Thoracic aorta (tissue), 2 donors: Measurements from ENCODE around the gene LRRC27. TPM values are rescaled to one million over a fixed set of nuclear protein-coding genes. Genes with fewer than 3 reads are reported as not detected.
"Not testable (repeated sequence)": the region's sequence is repeated elsewhere in the genome, so short reads cannot be mapped to it uniquely, and the experiment has no call there.

Experiments
- ATAC-seq: fragments of 150-250 bp; one replicate; pipeline ENCODE4 v1.8.0; 2017; ENCODE audit warnings: low read depth; ENCODE audit not compliant: insufficient number of reproducible peaks, low FRiP score
- DNase-seq: peaks from one replicate; pipeline ENCODE4 v3.0.0-alpha.2; 2020; ENCODE audit warnings: low spot score
- H3K27ac ChIP-seq, 2 donors: fragments of 200-600 bp; sonication (generic); 1 replicate in 1 of 2; 2 replicates in 1 of 2; pipeline ENCODE4 v1.5.1; 2016; ENCODE audit warnings: mild to moderate bottlenecking in 2 of 2, moderate library complexity in 2 of 2
- H3K27me3 ChIP-seq: fragments of 200-600 bp; sonication (generic); replicated peaks from 2 replicates; pipeline ENCODE4 v1.6.0; 2016; ENCODE audit warnings: mild to moderate bottlenecking; ENCODE audit not compliant: insufficient read depth
- H3K36me3 ChIP-seq: fragments of 200-600 bp; sonication (generic); one replicate; pipeline ENCODE4 v1.5.1; 2016
- H3K4me1 ChIP-seq, 2 donors: fragments of 200-600 bp; sonication (generic); 1 replicate in 1 of 2; 2 replicates in 1 of 2; pipeline versions ENCODE4 v1.5.1 to v1.6.0; 2016; ENCODE audit warnings: low read depth in 2 of 2, mild to moderate bottlenecking in 1 of 2; ENCODE audit not compliant: control insufficient read depth in 1 of 2
- H3K4me3 ChIP-seq: fragments of 200-600 bp; sonication (generic); 2 replicates; pipeline ENCODE4 v1.5.1; 2016; ENCODE audit warnings: mild to moderate bottlenecking
- H3K9me3 ChIP-seq: fragments of 200-600 bp; sonication (generic); 2 replicates; pipeline ENCODE4 v1.5.1; 2016
- CTCF ChIP-seq: fragments of 200-600 bp; sonication (generic); IDR thresholded peaks from one replicate; pipeline ENCODE4 v1.5.1; 2019; ENCODE audit warnings: antibody characterized with exemption
- total RNA-seq, 2 donors: library from RNA; depleted of rRNA; stranded (reverse); fragments of >200 nt; gene quantifications; one replicate each; pipeline versions ENCODE4 v1.1.0 to v1.2.3, GENCODE V29; 2016

The LRRC27 gene
- total RNA-seq, 2 donors from 2014 or later = 3.2 to 8.9 TPM

GRCh38 chr10:132333386-132333785, 1.4 kb downstream of the LRRC27 start:
- ATAC-seq = no peak
- Histone ChIP-seq H3K36me3 (no peaks in the 10 kb centered on the region), H3K27ac (no peak overlapping the region), H3K27me3 (no peaks in the 10 kb centered on the region), H3K9me3 (no peaks in the 10 kb centered on the region), H3K4me1 (peaks cover 10 to 36% of the 10 kb centered on the region in 2 donors), H3K4me3 (no peak overlapping the region)
- DNase-seq = no peak
- no peak for TF ChIP-seq CTCF

DNA sequence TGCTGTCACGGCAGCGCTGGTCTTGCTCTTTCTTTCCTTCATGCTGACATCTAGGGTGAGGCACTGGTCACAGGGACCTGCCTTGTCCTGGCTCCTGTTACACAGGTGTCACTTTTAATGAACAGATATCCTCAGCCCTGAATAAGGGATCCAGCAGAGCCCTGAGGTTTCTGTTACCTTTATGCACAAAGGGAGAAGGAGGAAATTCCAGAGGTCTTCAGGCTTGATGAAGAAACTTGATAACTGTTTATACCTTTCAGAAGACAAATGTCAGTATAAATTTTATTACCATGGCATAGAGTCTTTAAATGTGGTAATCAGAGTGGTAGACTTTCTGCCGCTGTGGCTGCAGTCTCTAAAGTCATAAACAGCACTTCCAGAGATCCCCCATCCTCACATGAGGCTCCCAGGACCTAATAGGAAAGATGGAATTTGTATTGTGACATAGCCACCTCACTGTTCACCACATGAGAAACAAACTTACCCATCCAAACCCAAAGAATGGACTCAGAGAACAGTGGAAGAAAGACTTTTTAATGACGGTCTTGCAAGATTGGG, 2.7 kb downstream of the LRRC27 start:
- Histone ChIP-seq H3K4me3 (no peak overlapping the region), H3K27me3 (no peaks in the 10 kb centered on the region), H3K36me3 (no peaks in the 10 kb centered on the region), H3K9me3 (no peaks in the 10 kb centered on the region), H3K4me1 (peaks cover 0 to 23% of the 10 kb centered on the region in 2 donors), H3K27ac (no peak overlapping the region)
- TF ChIP-seq CTCF = no peak
- ATAC-seq = no peak
- DNase-seq = no peak

DNA sequence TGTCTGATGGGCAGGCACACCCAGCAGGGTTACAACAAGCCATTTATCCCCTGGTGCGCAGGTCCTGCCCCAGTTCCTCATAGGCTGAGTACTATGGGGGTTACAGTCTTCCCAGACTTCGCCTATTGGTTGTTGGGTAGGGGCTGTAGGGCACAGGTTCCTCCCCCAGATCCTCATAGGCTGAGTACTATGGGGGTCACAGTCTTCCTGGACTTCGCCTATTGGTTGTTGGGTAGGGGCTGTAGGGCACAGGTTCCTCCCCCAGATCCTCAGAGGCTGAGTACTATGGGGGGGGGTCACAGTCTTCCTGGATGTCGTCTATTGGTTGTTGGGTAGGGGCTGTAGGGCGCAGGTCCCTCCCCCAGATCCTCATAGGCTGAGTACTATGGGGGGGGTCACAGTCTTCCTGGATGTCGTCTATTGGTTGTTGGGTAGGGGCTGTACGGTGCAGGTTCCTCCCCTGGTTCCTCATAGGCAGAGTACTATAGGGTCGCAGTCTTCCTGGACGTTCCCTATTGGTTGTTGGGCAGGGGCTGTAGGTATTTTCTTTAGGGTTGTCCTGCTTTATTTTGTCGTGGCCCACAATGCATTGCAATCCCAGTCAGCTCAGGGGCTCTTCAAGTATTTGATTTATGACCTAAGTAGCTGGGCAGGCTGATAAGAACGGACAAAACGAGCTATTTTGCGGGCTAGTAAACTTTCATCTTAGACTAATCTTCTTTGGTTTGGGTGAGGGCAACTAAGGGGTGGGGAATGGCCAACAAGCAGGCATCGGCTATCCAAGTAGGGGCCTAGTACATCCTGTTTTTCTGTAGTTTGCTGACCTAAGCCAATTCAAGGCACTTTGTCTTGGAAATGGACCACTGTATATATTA, 3.4 kb downstream of the LRRC27 start:
- ATAC-seq (no peak), DNase-seq (no peak)
- no peak for TF ChIP-seq CTCF
- Histone ChIP-seq H3K9me3 (no peaks in the 10 kb centered on the region), H3K27ac (no peak overlapping the region), H3K36me3 (no peaks in the 10 kb centered on the region), H3K4me1 (peaks cover 0 to 17% of the 10 kb centered on the region in 2 donors), H3K27me3 (no peaks in the 10 kb centered on the region), H3K4me3 (no peak overlapping the region)

DNA sequence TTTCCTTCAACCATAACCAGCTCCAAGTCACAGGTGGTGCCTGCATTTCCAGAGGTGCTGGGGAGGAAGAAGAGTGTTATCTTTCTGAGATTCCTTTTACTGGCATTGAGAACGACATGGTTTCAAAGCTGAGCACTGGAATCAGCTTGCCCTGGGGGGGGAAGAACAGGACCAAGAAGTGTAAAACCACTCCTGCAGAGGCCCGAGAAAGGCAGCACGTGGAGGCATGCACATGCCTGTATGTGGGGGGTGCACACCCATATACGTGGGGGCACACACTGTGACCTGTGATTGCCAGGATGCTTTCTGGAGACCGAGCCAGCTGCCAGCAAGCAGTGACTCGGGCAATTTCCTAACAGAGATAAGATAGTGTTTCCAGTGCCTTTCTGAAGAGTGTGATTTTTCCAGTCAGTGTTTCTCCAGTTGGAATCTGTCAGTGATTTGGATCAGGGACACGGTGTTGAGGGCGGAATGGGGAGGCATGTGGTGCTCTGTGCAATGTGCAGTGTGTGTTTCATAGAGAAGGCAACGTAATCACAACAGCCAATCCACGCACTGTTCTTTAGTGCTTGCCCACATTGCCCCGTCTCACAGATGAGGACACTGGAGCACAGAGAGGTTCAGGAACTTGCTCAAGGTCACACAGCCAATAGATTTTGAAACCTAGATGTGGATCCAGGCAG, 4.2 kb downstream of the LRRC27 start:
- no peaks in the 10 kb centered on the region for H3K27me3 ChIP-seq
- DNase-seq (no peak), ATAC-seq (no peak)
- TF ChIP-seq CTCF = no peak
- H3K4me1 ChIP-seq = peaks cover 0 to 9% of the 10 kb centered on the region in 2 donors
- H3K36me3 ChIP-seq = no peaks in the 10 kb centered on the region
- H3K27ac ChIP-seq = no peak overlapping the region
- no peaks in the 10 kb centered on the region for H3K9me3 ChIP-seq
- H3K4me3 ChIP-seq = peak overlapping the region; percentile 61

GRCh38 chr10:132336919-132337407, 5.0 kb downstream of the LRRC27 start:
- no peak for DNase-seq
- peak overlapping the region; percentile 61 for H3K4me3 ChIP-seq
- H3K36me3 ChIP-seq = no peaks in the 10 kb centered on the region
- no peaks in the 10 kb centered on the region for H3K9me3 ChIP-seq
- no peaks in the 10 kb centered on the region for H3K27me3 ChIP-seq
- TF ChIP-seq CTCF = no peak
- H3K27ac ChIP-seq = peak overlapping the region in 1 of 2 donors; percentile 18
- H3K4me1 ChIP-seq = peaks cover 0 to 9% of the 10 kb centered on the region in 2 donors
- ATAC-seq = no peak

DNA sequence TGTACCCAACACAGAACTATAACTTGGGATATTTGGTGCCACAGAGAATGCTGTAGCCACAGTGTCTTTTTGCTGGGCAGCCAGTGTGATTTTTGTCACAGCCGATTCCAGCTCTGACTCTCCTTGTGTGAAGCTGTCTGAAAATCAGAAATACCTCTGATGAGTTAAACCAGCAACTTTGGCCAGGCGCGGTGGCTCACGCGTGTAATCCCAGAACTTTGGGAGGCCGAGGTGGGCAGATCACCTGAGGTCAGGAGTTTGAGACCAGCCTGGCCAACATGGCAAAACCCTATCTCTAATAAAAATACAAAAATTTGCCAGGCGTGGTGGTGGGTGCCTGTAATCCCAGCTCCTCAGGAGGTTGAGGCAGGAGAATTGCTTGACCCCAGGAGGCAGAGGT, 5.9 kb downstream of the LRRC27 start:
- not testable (repeated sequence) for H3K27ac ChIP-seq, H3K4me1 ChIP-seq, H3K27me3 ChIP-seq, H3K36me3 ChIP-seq, DNase-seq, ATAC-seq, H3K4me3 ChIP-seq, H3K9me3 ChIP-seq
